ENCODE data around the gene VENTX.
"Not testable (repeated sequence)": the region's sequence is repeated elsewhere in the genome, so short reads cannot be mapped to it uniquely, and the experiment has no call there.

The VENTX gene

GRCh38 chr10:133216776-133217175, 20.9 kb upstream of the VENTX start:
- DNase-seq (ENCODE audit: low spot score) = no peak

- no peak for DNase-seq (ENCODE audit: low spot score)
These were observed 19.7 kb upstream of the VENTX start for GRCh38 chr10:133217800-133218589.

DNA sequence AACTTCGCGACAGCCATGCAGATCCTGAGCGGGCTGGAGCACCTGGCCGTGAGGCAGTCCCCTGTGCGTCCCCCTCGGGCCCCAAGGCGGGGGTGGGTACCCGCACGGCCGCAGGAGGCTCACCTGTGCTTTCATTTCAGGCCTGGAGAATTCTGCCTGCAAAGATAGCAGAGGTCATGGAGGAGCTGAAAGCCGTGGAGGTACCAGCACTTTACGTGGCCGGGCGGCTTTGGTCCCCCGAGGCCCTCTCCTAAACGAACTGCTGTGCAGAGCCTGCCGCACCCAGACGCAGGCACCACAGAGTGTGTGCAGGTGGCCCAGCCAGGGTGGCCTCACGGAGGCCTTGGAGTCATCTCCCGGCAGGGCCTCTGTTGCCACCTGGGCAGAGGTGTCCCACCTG, 18.8 kb upstream of the VENTX start:
- DNase-seq (ENCODE audit: low spot score) = no peak

DNA sequence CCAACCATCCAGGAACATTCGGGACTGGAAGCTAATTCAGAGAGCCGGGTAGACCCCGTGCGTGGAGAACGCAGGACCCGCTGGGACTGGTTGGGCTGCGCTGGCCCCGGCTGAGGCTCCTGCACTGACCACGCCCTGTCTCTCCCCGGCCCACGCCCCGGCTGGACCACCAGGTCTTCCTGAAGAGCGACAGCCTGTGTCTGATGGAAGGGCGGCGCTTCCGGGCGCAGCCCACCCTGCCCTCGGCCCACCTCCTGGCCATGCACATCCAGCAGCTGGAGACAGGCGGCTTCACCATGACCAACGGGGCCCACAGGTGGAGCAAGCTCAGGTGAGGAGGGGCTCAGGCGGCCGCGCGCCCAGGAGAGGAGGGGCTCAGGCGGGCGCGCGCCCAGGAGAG, 17.9 kb upstream of the VENTX start:
- no peak for DNase-seq (ENCODE audit: low spot score)

- DNase-seq (ENCODE audit: low spot score) = no peak
These were observed 16.3 kb upstream of the VENTX start for GRCh38 chr10:133221331-133221730.

DNA sequence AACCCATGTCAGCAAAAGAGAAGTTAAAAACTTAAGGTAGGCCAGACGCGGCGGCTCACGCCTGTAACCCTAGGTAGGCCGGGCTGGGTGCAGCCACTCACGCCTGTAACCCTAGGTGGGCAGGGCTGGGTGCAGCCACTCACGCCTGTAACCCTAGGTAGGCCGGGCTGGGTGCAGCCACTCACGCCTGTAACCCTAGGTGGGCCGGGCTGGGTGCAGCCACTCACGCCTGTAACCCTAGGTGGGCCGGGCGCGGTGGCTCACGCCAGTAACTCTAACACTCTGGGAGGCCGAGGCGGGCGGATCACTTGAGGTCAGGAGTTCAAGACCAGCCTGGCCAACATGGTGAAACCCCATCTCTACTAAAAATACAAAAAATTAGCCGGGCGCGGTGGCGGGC, 15.9 kb upstream of the VENTX start:
- DNase-seq (ENCODE audit: low spot score) = not testable (repeated sequence)

DNA sequence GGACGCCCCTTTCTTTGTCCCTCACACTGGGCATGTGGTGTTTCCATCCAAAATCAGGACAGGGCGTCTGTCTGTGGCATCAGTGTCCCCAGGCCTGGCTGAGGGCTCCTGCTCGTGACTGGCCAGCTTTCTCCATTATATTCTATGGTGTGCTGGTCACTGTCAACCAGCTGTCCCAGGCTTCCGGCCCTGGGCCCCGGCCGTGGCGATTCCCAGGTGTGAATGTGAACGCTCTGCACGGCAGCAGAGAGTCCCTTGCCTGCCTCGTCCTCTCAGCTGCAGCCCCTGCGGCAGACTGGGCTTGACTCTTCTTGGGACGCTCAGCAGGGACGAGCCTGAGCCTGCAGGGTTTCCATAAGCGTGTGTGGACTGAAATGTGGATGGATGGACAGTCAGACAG, 13.6 kb upstream of the VENTX start:
- DNase-seq (ENCODE audit: low spot score) = no peak

DNA sequence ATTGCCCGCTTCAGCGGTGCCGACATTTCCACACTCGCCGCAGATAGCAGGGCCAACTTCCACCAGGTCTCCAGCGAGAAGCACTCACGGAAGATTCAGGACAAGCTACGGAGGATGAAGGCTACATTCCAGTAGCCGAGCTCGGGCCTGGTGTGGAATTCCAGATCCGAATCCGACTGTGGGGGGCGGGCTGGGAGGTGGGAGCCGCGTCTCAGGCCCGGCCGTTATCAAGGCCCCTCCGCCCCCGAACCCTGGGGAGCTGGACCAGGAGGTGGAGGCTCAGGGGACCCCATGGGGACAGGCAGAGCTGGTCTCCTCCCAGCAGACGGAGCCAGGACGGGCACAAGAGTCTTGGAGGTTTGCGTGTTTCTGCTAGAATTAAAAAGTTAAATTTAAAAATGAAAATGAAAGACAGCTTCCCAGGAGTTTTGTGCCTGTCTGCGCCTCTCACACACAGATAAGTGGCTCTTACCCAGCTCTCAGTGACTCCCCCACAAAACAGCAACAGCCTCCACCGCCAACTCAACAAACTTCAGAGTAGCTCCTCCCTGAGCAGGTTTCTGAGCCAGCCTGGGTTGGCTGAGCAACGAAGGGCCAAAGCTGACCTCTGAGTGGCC, 12.8 kb upstream of the VENTX start:
- no peak for DNase-seq (ENCODE audit: low spot score)

GRCh38 chr10:133225707-133226191, 11.9 kb upstream of the VENTX start:
- no peak for DNase-seq (ENCODE audit: low spot score)

DNA sequence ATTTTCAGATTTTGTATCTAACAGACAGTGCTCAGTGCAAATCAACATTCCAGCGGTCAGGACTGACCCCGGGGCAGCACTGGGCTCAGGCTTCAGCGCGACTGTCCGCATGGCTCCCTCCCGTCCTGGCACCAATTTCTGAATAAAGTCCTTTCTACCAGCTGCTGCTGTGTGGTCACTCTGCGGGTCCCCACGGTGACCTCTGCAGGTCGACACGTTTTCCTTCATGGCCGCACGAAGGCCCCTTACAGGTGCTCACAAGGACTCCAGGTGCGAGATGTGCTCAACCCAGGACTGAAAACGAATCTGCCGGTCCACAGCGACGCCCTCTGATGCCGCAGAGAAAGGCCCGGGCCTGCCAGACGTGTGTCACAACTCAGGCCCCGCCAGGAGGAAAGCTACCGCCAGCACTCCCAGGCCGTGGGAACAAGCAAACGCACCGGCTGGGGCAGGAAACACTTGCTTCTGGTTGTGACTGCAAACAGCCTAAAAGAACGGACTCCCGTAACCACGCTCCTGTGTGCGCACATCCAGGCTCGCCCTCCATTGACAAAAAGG, 11.3 kb upstream of the VENTX start:
- no peak for DNase-seq (ENCODE audit: low spot score)

GRCh38 chr10:133227256-133227655, 10.4 kb upstream of the VENTX start:
- DNase-seq (ENCODE audit: low spot score) = no peak

- no peak for DNase-seq (ENCODE audit: low spot score)
These were observed 8.2 kb upstream of the VENTX start for GRCh38 chr10:133229265-133230043.

- DNase-seq (ENCODE audit: low spot score) = no peak
These were observed 7.7 kb upstream of the VENTX start, which contains the start of gene UTF1 for GRCh38 chr10:133230044-133230361. UTF1 (plus strand) TSS chr10:133230217; CDS start chr10:133230289, 72 bp downstream.

DNA sequence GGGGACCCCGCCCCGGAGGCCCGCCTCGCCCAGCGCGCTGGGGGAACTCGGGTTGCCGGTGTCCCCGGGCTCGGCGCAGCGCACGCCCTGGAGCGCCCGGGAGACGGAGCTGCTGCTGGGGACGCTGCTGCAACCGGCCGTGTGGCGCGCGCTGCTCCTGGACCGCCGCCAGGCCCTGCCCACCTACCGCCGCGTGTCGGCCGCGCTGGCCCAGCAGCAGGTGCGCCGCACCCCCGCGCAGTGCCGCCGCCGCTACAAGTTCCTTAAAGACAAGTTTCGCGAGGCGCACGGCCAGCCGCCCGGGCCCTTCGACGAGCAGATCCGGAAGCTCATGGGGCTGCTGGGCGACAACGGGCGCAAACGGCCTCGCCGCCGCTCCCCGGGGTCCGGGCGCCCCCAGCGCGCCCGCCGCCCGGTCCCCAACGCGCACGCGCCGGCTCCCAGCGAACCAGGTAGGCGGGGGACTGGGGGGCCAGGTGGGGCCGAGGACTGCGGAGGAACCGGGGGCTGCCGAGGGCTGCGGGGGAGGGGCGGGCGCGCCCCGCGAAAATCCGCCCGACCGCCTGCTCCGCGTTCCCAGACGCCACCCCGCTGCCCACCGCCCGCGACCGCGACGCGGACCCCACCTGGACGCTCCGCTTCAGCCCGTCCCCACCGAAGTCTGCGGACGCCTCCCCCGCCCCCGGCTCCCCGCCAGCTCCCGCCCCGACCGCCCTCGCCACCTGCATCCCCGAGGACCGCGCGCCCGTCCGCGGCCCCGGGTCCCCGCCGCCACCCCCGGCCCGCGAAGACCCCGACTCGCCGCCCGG, 7.1 kb upstream of the VENTX start:
- no peak for DNase-seq (ENCODE audit: low spot score)

DNA sequence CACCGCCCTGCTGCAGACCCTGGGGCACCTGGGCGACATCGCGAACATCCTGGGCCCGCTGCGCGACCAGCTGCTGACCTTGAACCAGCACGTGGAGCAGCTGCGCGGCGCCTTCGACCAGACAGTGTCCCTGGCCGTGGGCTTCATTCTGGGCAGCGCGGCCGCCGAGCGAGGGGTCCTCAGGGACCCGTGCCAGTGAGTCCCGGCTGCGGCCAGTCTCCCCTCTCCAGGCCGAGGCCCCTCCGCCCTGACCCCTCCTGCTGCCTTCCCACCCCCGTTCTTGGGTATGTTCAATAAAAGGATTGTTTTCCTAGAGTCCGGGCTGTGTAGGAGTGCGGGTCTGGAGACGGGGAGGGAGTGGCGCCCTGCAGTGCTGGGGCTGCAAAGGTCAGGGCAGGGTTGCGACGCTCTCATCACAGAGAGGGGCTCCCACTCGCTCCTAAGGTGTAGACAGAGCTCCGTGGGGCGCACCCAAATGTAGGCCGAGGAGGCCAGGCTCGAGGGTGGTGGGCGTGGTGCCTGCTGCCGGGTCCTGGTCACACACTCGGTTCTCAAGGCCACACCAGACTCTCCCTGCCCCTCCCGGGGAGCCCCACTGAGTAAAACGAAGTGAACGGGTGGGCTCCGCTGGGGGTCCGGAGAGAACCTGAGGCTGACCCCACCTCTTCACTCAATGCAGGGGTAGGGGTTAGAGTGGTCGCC, 6.3 kb upstream of the VENTX start:
- no peak for DNase-seq (ENCODE audit: low spot score)

DNA sequence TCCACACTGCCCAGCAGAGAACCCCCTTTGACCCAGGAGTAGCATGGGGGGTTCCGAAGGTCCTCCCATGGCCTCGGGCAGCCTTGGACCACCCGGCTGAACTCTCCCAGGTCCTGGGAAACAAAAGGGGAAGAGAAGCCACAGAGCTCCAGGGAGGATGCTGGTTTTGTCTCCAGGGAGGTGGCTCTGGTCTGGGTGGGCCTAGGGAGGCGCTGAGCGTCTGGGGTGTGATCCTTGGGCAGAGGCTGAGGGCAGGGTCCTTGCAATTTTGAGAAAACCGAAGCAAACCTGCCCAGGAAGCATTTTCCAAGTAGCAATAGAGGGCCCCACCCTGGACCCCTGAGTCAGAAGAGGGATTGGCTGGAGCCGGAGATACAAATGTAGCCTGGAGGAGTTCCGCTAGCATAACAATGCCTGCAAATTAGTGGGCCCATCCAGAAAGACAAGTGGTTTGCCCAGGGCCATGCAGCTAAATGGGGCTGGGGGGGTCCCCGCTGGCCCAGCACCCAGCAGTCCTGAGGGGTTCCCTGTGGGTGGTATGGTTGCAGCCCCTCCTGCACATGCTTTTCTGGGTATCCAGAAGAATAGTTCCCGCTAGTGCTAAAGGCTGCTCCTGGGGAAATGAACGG, 5.6 kb upstream of the VENTX start:
- no peak for DNase-seq (ENCODE audit: low spot score)

GRCh38 chr10:133234796-133235195, 2.9 kb upstream of the VENTX start:
- not testable (repeated sequence) for DNase-seq (ENCODE audit: low spot score)

DNA sequence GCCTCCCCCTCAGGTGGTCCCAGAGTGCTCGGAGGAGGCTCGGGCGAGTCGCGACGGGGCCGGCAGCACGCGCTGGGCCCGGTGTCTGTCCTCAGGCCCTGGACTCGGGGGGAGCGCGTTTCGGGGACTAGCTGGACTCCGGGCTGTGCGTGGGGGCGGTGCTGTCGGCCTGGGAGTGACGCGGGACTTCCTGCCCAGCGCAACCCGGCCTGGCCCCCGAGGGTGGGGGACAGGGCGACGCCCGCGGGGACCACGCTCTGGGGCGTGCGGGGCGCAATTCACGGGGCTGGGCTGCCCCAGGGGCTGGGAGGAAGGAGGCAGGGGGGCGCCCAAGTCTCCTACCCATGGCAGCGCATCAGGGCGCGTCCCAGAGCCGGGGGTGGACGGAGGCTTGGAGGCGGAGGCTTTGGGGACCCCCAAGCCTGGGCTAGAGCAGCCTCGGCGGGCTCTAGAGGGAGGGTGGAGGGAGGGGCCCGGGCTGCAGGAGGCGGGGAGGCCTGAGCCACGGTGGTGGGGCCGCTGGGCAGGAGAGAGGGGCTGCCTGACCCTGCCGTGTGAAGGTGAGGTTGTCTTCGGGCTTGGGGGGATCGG, 2.3 kb upstream of the VENTX start:
- DNase-seq (ENCODE audit: low spot score) = no peak

GRCh38 chr10:133235932-133236331, 1.7 kb upstream of the VENTX start:
- no peak for DNase-seq (ENCODE audit: low spot score)
